ENCODE data around the gene PEX5L.

The PEX5L gene

DNA sequence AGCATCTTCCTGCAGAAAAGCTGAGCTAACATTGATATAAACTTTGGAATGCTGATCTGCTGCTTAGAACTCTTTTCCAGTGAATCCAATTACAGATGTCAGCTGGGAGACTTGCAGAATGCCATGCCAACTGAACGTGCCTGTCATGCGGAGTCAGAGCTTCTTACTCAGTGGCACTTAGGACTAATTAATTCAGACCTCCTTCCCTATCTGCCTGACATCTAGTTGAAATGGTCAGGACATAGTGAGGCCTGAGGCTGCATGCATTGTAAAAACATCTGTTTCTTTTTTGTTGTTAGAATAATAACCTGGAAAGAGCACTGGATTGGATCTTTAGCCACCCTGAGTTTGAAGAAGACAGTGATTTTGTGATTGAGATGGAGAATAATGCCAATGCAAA, 271.3 kb downstream of the PEX5L start:
- no peak overlapping the region for H3K4me3 ChIP-seq (ENCODE audit: low read length)
- TF ChIP-seq, protein P1, sequence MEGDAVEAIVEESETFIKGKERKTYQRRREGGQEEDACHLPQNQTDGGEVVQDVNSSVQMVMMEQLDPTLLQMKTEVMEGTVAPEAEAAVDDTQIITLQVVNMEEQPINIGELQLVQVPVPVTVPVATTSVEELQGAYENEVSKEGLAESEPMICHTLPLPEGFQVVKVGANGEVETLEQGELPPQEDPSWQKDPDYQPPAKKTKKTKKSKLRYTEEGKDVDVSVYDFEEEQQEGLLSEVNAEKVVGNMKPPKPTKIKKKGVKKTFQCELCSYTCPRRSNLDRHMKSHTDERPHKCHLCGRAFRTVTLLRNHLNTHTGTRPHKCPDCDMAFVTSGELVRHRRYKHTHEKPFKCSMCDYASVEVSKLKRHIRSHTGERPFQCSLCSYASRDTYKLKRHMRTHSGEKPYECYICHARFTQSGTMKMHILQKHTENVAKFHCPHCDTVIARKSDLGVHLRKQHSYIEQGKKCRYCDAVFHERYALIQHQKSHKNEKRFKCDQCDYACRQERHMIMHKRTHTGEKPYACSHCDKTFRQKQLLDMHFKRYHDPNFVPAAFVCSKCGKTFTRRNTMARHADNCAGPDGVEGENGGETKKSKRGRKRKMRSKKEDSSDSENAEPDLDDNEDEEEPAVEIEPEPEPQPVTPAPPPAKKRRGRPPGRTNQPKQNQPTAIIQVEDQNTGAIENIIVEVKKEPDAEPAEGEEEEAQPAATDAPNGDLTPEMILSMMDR (IDR thresholded peaks at IDR 0.05; ENCODE audit: insufficient read depth, low read depth, low read length, missing control alignments) = no peak
- no peak for DNase-seq (ENCODE audit: low read depth)

DNA sequence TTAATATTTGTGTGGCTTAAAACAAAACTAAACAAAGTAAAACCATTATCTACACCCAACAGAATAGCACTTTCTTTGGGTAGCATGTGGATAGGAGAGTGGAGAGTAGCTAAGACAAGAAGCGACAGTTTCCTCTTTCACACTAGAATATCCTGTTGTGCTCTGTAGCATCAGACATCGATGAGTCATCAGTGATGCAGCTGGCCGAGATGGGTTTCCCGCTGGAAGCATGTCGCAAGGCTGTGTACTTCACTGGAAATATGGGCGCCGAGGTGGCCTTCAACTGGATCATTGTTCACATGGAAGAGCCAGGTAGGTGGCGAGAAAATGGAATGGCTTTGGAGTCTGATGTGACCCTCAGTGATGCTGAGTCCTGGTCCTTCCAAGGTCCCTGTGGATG, 275.8 kb downstream of the PEX5L start:
- DNase-seq (ENCODE audit: low read depth) = peak; percentile 85
- TF ChIP-seq, protein P1 (IDR thresholded peaks at IDR 0.05; ENCODE audit: insufficient read depth, low read depth, low read length, missing control alignments) = no peak
- no peak overlapping the region for H3K4me3 ChIP-seq (ENCODE audit: low read length)

DNA sequence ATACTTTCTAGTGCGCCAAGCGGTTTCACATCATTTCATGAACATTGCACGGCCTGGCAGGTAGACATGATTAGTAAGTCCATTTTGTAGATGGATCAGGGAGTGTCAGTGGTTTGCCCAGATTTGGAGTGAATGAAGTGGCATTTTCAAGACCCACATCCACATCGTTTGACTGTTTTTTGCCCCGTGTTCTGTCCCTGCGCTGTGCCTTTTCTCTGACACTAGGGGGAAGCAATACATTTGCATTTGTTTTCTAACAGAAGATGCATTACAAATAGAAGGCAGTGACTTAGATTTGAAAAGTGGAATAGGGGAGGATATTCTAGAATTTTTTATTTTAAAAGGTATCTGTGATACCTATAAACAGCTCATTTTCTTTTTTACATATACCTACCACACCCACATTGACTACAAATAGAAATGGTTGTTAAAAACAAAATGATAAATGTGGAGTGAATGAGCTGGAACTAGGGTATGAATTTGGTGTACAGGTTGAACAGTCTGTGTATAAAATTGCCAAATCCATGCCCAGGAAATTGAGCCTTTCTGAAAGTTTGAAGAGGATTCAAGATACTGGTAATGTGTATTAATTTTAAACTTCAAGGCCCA, 285.9 kb downstream of the PEX5L start:
- TF ChIP-seq, protein P1 (IDR thresholded peaks at IDR 0.05; ENCODE audit: insufficient read depth, low read depth, low read length, missing control alignments) = peak; percentile 71
- peak; percentile 26 for DNase-seq (ENCODE audit: low read depth)
- no peak overlapping the region for H3K4me3 ChIP-seq (ENCODE audit: low read length)

DNA sequence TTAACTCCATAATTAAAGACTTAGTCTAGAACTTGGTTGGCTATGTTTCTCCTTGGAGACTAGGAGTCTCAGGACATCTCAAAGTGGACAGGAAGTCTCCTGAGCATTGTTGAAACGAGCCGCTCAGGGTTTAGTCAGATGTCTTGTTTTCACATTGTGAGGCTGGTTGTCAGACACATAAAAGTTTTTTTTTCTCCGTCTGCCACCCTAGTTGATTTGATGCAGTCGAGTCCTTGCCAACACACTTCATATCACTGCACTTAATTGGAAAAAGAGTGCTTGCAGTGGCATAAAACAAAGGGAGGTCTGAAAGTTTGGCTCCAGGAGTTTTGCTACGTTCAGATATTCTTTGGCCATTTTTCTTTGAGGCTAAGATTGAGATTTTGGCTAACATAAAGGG, 291.0 kb downstream of the PEX5L start:
- no peak overlapping the region for H3K4me3 ChIP-seq (ENCODE audit: low read length)
- TF ChIP-seq, protein P1 (IDR thresholded peaks at IDR 0.05; ENCODE audit: insufficient read depth, low read depth, low read length, missing control alignments) = no peak
- no peak for DNase-seq (ENCODE audit: low read depth)

DNA sequence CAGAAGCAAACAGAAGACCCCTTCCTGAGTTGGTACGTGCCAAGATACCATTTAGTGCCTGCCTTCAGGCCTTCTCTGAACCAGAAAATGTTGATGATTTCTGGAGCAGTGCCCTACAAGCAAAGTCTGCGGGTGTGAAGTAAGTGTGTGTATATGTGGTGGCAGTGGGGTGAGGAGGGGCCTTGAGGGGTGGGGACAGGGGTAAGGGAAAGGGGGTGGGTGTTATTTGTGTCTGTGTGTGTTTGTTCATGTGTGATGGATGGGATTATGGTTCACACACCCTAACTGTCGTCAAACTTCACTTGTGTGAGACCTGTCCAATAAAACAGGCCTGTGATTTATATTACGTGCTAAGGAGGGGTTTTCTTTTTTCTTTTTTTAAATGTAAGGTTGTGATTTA, 291.7 kb downstream of the PEX5L start:
- no peak for DNase-seq (ENCODE audit: low read depth)
- H3K4me3 ChIP-seq (ENCODE audit: low read length) = no peak overlapping the region
- TF ChIP-seq, protein P1 (IDR thresholded peaks at IDR 0.05; ENCODE audit: insufficient read depth, low read depth, low read length, missing control alignments) = no peak

Measured in epithelial cell of esophagus (primary cell).